GM23338 (cell line): ENCODE data around the gene DIPK2B. TPM values are rescaled to one million over a fixed set of nuclear protein-coding genes. Genes with fewer than 3 reads are reported as not detected.

Source experiments
- ATAC-seq: fragments of 200-7000 bp; cut with Tn5 transposase; 3 replicates; pipeline ENCODE4 v1.9.1; 2020
- DNase-seq: peaks from one replicate; pipeline ENCODE4 v3.0.0-alpha.2; 2015; ENCODE audit warnings: low spot score
- H2AFZ ChIP-seq: fragments of 200-600 bp; sonication (generic); 2 replicates; pipeline ENCODE4 v1.8.0; 2016; ENCODE audit warnings: antibody characterized with exemption, mild to moderate bottlenecking, moderate library complexity
- H3F3A ChIP-seq: fragments of 200-600 bp; sonication (generic); replicated peaks from 2 replicates; pipeline ENCODE4 v1.8.0; 2017; ENCODE audit warnings: antibody characterized with exemption, mixed run types, low read depth
- H3K27ac ChIP-seq: fragments of 200-600 bp; sonication (generic); 2 replicates; pipeline ENCODE4 v1.6.1; 2016; ENCODE audit warnings: low read depth
- H3K27me3 ChIP-seq: fragments of 200-600 bp; sonication (generic); 2 replicates; pipeline ENCODE4 v1.8.0; 2016; ENCODE audit warnings: mild to moderate bottlenecking, mixed run types, moderate library complexity; ENCODE audit not compliant: insufficient read depth
- H3K36me3 ChIP-seq: fragments of 200-600 bp; sonication (generic); 2 replicates; pipeline ENCODE4 v1.8.0; 2016; ENCODE audit warnings: mild to moderate bottlenecking; ENCODE audit not compliant: insufficient read depth
- H3K4me1 ChIP-seq: fragments of 200-600 bp; sonication (generic); 2 replicates; pipeline ENCODE4 v1.8.0; 2016; ENCODE audit warnings: mild to moderate bottlenecking, moderate library complexity; ENCODE audit not compliant: insufficient read depth
- H3K4me2 ChIP-seq: fragments of 200-600 bp; sonication (generic); 2 replicates; pipeline ENCODE4 v1.7.1; 2017; ENCODE audit warnings: mixed run types
- H3K4me3 ChIP-seq: fragments of 200-600 bp; sonication (generic); 2 replicates; pipeline ENCODE4 v1.6.1; 2016; ENCODE audit warnings: mixed run types
- H3K79me2 ChIP-seq: fragments of 200-600 bp; sonication (generic); replicated peaks from 2 replicates; pipeline ENCODE4 v1.8.0; 2017; ENCODE audit warnings: mild to moderate bottlenecking; ENCODE audit not compliant: insufficient read depth
- H3K9me2 ChIP-seq: fragments of 200-600 bp; sonication (generic); 2 replicates; pipeline ENCODE4 v1.8.0; 2017; ENCODE audit not compliant: insufficient read depth
- H4K20me1 ChIP-seq: fragments of 200-600 bp; sonication (generic); replicated peaks from 2 replicates; pipeline ENCODE4 v1.8.0; 2017; ENCODE audit warnings: mild to moderate bottlenecking; ENCODE audit not compliant: insufficient read depth
- H3K27ac Mint-ChIP-seq: 2 replicates; pipeline ENCODE4 v1.8.0; 2020; ENCODE audit warnings: inconsistent platforms, mild to moderate bottlenecking, moderate library complexity, mixed read lengths
- H3K27me3 Mint-ChIP-seq: 3 replicates; pipeline ENCODE4 v1.8.0; 2022; ENCODE audit warnings: low read depth, mild to moderate bottlenecking, moderate library complexity, mixed read lengths, inconsistent platforms; ENCODE audit not compliant: insufficient read depth, poor library complexity
- H3K36me3 Mint-ChIP-seq: 3 replicates; pipeline ENCODE4 v1.8.0; 2021; ENCODE audit warnings: low read depth, mild to moderate bottlenecking, inconsistent platforms, moderate library complexity, mixed read lengths
- H3K4me1 Mint-ChIP-seq: 3 replicates; pipeline ENCODE4 v1.8.0; 2020; ENCODE audit warnings: mild to moderate bottlenecking, inconsistent platforms, mixed read lengths
- H3K4me3 Mint-ChIP-seq: 3 replicates; pipeline ENCODE4 v1.8.0; 2021; ENCODE audit warnings: moderate library complexity, mild to moderate bottlenecking, inconsistent platforms, mixed read lengths
- H3K9me3 Mint-ChIP-seq: 3 replicates; pipeline ENCODE4 v1.8.0; 2020; ENCODE audit warnings: moderate library complexity, mild to moderate bottlenecking, inconsistent platforms, mixed read lengths
- CREB1 ChIP-seq: fragments of 250-450 bp; sonication (Bioruptor Pico); IDR thresholded peaks from 2 replicates; pipeline ENCODE4 v1.5.0; 2020; ENCODE audit warnings: low read depth, mild to moderate bottlenecking, moderate library complexity
- EZH2 ChIP-seq: fragments of 200-600 bp; sonication (generic); IDR thresholded peaks from one replicate; pipeline ENCODE4 v1.8.0; 2017; ENCODE audit warnings: antibody characterized with exemption, mild to moderate bottlenecking, low read depth; ENCODE audit not compliant: unreplicated experiment
- EZH2phosphoT487 ChIP-seq: fragments of 200-600 bp; sonication (generic); IDR thresholded peaks from one replicate; pipeline ENCODE4 v1.8.1; 2018; ENCODE audit warnings: antibody characterized with exemption; ENCODE audit not compliant: unreplicated experiment
- JUNB ChIP-seq: IDR thresholded peaks from one replicate; pipeline ENCODE4 v1.6.1; 2016; ENCODE audit warnings: antibody characterized with exemption; ENCODE audit not compliant: unreplicated experiment
- NANOG ChIP-seq: IDR thresholded peaks from 2 replicates; pipeline ENCODE4 v1.6.1; 2016; ENCODE audit warnings: antibody characterized with exemption, borderline replicate concordance
- POLR2AphosphoS5 ChIP-seq: IDR thresholded peaks from 2 replicates; pipeline ENCODE4 v1.6.1; 2016; ENCODE audit warnings: antibody characterized with exemption, low read depth
- STAT1 ChIP-seq: IDR thresholded peaks from one replicate; pipeline ENCODE4 v1.6.1; 2016; ENCODE audit warnings: antibody characterized with exemption; ENCODE audit not compliant: unreplicated experiment
- ZNF114 ChIP-seq: fragments of 250-450 bp; sonication (Bioruptor Pico); IDR thresholded peaks from 2 replicates; pipeline ENCODE4 v1.5.0; 2020; ENCODE audit warnings: mild to moderate bottlenecking, moderate library complexity
- ZNF331 ChIP-seq: fragments of 250-450 bp; sonication (Bioruptor Pico); IDR thresholded peaks from 2 replicates; pipeline ENCODE4 v1.5.0; 2020; ENCODE audit warnings: low read depth, mild to moderate bottlenecking, moderate library complexity
- polyA plus RNA-seq: library from polyadenylated mRNA; unstranded; fragments of >200 nt; fragmentation: Nextera tagmentation; extraction: Ambion mirVana; gene quantifications from 2 replicates; pipeline ENCODE4 v1.2.1, GENCODE V29; 2016
- total RNA-seq: library from RNA; depleted of rRNA; stranded (reverse); fragments of >200 nt; shearing (Covaris generic); gene quantifications from 2 replicates; pipeline ENCODE4 v1.2.3, GENCODE V29; 2014
- TF ChIP-seq, protein P1 (sequence below): fragments of 250-450 bp; sonication (Bioruptor Pico); IDR thresholded peaks from 2 replicates; pipeline ENCODE4 v1.5.0; 2020; ENCODE audit warnings: mild to moderate bottlenecking, moderate library complexity
- TF ChIP-seq, protein P2 (sequence below): IDR thresholded peaks from one replicate; pipeline ENCODE4 v1.6.1; 2018; ENCODE audit warnings: antibody characterized with exemption; ENCODE audit not compliant: unreplicated experiment
- TF ChIP-seq, protein P3 (sequence below), 2 experiments: fragments of 200-600 bp in 1 of 2; sonication (generic) in 1 of 2; conservative IDR thresholded peaks; 2 replicates each; pipeline versions ENCODE4 v1.5.1 to v1.6.1; 2016 to 2017; ENCODE audit warnings: antibody characterized with exemption in 2 of 2, low read depth in 2 of 2, mild to moderate bottlenecking in 2 of 2, moderate library complexity in 1 of 2
- TF ChIP-seq, protein P4 (sequence below): IDR thresholded peaks from 2 replicates; pipeline ENCODE4 v1.6.1; 2016; ENCODE audit warnings: antibody characterized with exemption

Gene DIPK2B
- total and polyA plus RNA-seq, 2 experiments from 2014 or later = not detected

DNA sequence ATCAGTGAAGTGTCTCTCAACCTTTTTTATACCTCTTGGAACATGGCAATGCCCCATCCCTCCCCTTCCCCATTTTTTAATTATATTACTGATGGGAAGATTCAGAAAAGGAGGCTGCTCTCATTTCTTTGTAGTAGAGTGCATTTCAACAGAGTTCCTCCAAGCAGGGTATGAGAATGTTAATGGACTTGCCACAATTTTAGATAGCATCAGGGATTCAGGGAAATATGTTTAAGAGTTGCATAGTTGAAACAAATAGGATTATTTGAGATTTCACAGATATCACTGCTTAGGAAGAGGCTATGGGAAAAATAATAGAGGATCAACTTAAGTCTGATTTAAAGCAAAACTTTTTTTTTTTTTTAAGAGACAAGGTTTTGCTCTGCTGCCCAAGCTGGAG is 46.2 kb downstream of the DIPK2B start:
- Histone ChIP-seq H3F3A (no peaks in the 10 kb centered on the region), H4K20me1 (no peaks in the 10 kb centered on the region), H3K4me1 (no peaks in the 10 kb centered on the region), H2AFZ (no peak overlapping the region), H3K27me3 (no peaks in the 10 kb centered on the region), H3K36me3 (no peaks in the 10 kb centered on the region), H3K4me2 (no peak overlapping the region), H3K9me2 (no peaks in the 10 kb centered on the region), H3K79me2 (no peaks in the 10 kb centered on the region), H3K4me3 (no peak overlapping the region), H3K27ac (no peak overlapping the region)
- no peak for ATAC-seq
- DNase-seq = no peak
- no peak overlapping the region for H3K4me3 Mint-ChIP-seq
- H3K9me3 Mint-ChIP-seq = no peaks in the 10 kb centered on the region
- TF ChIP-seq CREB1 (no peak), ZNF331 (no peak), NANOG (no peak), POLR2AphosphoS5 (no peak), EZH2phosphoT487 (no peak), STAT1 (no peak), ZNF114 (CRISPR knock-in tag) (no peak), JUNB (no peak), EZH2 (no peak)
- TF ChIP-seq, protein P1, sequence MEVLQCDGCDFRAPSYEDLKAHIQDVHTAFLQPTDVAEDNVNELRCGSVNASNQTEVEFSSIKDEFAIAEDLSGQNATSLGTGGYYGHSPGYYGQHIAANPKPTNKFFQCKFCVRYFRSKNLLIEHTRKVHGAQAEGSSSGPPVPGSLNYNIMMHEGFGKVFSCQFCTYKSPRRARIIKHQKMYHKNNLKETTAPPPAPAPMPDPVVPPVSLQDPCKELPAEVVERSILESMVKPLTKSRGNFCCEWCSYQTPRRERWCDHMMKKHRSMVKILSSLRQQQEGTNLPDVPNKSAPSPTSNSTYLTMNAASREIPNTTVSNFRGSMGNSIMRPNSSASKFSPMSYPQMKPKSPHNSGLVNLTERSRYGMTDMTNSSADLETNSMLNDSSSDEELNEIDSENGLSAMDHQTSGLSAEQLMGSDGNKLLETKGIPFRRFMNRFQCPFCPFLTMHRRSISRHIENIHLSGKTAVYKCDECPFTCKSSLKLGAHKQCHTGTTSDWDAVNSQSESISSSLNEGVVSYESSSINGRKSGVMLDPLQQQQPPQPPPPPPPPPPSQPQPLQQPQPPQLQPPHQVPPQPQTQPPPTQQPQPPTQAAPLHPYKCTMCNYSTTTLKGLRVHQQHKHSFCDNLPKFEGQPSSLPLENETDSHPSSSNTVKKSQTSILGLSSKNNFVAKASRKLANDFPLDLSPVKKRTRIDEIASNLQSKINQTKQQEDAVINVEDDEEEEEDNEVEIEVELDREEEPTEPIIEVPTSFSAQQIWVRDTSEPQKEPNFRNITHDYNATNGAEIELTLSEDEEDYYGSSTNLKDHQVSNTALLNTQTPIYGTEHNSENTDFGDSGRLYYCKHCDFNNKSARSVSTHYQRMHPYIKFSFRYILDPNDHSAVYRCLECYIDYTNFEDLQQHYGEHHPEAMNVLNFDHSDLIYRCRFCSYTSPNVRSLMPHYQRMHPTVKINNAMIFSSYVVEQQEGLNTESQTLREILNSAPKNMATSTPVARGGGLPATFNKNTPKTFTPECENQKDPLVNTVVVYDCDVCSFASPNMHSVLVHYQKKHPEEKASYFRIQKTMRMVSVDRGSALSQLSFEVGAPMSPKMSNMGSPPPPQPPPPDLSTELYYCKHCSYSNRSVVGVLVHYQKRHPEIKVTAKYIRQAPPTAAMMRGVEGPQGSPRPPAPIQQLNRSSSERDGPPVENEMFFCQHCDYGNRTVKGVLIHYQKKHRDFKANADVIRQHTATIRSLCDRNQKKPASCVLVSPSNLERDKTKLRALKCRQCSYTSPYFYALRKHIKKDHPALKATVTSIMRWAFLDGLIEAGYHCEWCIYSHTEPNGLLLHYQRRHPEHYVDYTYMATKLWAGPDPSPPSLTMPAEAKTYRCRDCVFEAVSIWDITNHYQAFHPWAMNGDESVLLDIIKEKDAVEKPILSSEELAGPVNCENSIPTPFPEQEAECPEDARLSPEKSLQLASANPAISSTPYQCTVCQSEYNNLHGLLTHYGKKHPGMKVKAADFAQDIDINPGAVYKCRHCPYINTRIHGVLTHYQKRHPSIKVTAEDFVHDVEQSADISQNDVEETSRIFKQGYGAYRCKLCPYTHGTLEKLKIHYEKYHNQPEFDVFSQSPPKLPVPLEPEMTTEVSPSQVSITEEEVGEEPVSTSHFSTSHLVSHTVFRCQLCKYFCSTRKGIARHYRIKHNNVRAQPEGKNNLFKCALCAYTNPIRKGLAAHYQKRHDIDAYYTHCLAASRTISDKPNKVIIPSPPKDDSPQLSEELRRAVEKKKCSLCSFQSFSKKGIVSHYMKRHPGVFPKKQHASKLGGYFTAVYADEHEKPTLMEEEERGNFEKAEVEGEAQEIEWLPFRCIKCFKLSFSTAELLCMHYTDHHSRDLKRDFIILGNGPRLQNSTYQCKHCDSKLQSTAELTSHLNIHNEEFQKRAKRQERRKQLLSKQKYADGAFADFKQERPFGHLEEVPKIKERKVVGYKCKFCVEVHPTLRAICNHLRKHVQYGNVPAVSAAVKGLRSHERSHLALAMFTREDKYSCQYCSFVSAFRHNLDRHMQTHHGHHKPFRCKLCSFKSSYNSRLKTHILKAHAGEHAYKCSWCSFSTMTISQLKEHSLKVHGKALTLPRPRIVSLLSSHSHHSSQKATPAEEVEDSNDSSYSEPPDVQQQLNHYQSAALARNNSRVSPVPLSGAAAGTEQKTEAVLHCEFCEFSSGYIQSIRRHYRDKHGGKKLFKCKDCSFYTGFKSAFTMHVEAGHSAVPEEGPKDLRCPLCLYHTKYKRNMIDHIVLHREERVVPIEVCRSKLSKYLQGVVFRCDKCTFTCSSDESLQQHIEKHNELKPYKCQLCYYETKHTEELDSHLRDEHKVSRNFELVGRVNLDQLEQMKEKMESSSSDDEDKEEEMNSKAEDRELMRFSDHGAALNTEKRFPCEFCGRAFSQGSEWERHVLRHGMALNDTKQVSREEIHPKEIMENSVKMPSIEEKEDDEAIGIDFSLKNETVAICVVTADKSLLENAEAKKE (CRISPR knock-in tag) = no peak
- TF ChIP-seq, protein P2, sequence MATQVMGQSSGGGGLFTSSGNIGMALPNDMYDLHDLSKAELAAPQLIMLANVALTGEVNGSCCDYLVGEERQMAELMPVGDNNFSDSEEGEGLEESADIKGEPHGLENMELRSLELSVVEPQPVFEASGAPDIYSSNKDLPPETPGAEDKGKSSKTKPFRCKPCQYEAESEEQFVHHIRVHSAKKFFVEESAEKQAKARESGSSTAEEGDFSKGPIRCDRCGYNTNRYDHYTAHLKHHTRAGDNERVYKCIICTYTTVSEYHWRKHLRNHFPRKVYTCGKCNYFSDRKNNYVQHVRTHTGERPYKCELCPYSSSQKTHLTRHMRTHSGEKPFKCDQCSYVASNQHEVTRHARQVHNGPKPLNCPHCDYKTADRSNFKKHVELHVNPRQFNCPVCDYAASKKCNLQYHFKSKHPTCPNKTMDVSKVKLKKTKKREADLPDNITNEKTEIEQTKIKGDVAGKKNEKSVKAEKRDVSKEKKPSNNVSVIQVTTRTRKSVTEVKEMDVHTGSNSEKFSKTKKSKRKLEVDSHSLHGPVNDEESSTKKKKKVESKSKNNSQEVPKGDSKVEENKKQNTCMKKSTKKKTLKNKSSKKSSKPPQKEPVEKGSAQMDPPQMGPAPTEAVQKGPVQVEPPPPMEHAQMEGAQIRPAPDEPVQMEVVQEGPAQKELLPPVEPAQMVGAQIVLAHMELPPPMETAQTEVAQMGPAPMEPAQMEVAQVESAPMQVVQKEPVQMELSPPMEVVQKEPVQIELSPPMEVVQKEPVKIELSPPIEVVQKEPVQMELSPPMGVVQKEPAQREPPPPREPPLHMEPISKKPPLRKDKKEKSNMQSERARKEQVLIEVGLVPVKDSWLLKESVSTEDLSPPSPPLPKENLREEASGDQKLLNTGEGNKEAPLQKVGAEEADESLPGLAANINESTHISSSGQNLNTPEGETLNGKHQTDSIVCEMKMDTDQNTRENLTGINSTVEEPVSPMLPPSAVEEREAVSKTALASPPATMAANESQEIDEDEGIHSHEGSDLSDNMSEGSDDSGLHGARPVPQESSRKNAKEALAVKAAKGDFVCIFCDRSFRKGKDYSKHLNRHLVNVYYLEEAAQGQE = no peak
- TF ChIP-seq, protein P3, sequence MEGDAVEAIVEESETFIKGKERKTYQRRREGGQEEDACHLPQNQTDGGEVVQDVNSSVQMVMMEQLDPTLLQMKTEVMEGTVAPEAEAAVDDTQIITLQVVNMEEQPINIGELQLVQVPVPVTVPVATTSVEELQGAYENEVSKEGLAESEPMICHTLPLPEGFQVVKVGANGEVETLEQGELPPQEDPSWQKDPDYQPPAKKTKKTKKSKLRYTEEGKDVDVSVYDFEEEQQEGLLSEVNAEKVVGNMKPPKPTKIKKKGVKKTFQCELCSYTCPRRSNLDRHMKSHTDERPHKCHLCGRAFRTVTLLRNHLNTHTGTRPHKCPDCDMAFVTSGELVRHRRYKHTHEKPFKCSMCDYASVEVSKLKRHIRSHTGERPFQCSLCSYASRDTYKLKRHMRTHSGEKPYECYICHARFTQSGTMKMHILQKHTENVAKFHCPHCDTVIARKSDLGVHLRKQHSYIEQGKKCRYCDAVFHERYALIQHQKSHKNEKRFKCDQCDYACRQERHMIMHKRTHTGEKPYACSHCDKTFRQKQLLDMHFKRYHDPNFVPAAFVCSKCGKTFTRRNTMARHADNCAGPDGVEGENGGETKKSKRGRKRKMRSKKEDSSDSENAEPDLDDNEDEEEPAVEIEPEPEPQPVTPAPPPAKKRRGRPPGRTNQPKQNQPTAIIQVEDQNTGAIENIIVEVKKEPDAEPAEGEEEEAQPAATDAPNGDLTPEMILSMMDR (conservative IDR thresholded peaks at IDR 0.05; ENCODE audit: low read depth in 2 of 2) = no peak
- TF ChIP-seq, protein P4, sequence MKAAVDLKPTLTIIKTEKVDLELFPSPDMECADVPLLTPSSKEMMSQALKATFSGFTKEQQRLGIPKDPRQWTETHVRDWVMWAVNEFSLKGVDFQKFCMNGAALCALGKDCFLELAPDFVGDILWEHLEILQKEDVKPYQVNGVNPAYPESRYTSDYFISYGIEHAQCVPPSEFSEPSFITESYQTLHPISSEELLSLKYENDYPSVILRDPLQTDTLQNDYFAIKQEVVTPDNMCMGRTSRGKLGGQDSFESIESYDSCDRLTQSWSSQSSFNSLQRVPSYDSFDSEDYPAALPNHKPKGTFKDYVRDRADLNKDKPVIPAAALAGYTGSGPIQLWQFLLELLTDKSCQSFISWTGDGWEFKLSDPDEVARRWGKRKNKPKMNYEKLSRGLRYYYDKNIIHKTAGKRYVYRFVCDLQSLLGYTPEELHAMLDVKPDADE = no peak
- no peak overlapping the region for H3K27ac Mint-ChIP-seq
- H3K27me3 Mint-ChIP-seq = peaks cover 3% of the 10 kb centered on the region
- no peaks in the 10 kb centered on the region for H3K4me1 Mint-ChIP-seq
- H3K36me3 Mint-ChIP-seq = no peaks in the 10 kb centered on the region
